ENCODE measurements around the gene OLFM4. TPM values are rescaled to one million over a fixed set of nuclear protein-coding genes. Genes with fewer than 3 reads are reported as not detected.

Gene OLFM4
- total and polyA plus RNA-seq, 11 donors, result 0.09 to 2.2 (median 0.42) TPM; not detected in 2

GRCh38 chr13:53088871-53089270, 60.3 kb downstream of the OLFM4 start:
- H3K9me3 ChIP-seq, result no peaks in the 10 kb centered on the region
- H3K4me1 ChIP-seq, result peaks cover 0 to 9% (median 1%) of the 10 kb centered on the region in 12 donors
- H3K27me3 ChIP-seq, result no peaks in the 10 kb centered on the region
- TF ChIP-seq POLR2A (IDR thresholded peaks at IDR 0.05) (no peak), CTCF (IDR thresholded peaks at IDR 0.05) (no peak)
- DNase-seq (no peak), ATAC-seq (no peak)
- intact Hi-C loops (cut with DNase I), result no loop called here
- 56 to 83% (median 73%) methylated on average over 3 of the region's 3 CpGs for WGBS, 4 donors
- no peak overlapping the region for H3K4me3 ChIP-seq
- H3K27ac ChIP-seq, result no peak overlapping the region
- no peaks in the 10 kb centered on the region for H3K36me3 ChIP-seq

- H3K4me3 ChIP-seq, result no peak overlapping the region
- 12 to 31% (median 26%) methylated on average over 1 of the region's 1 CpG for WGBS, 4 donors
- no peaks in the 10 kb centered on the region for H3K36me3 ChIP-seq
Measured at GRCh38 chr13:53089951-53090350, 61.3 kb downstream of the OLFM4 start.

GRCh38 chr13:53090461-53090860, 61.8 kb downstream of the OLFM4 start:
- WGBS, 4 donors, result 15 to 23% (median 19%) methylated on average over 3 of the region's 3 CpGs
- H3K36me3 ChIP-seq, result no peaks in the 10 kb centered on the region
- DNase-seq (no peak), ATAC-seq (no peak)
- no peak overlapping the region for H3K4me3 ChIP-seq
- H3K27me3 ChIP-seq, result no peaks in the 10 kb centered on the region
- no peak for TF ChIP-seq POLR2A (IDR thresholded peaks at IDR 0.05)
- TF ChIP-seq CTCF (IDR thresholded peaks at IDR 0.05), result no peak
- H3K9me3 ChIP-seq, result no peaks in the 10 kb centered on the region
- intact Hi-C loops (cut with DNase I), result no loop called here
- peaks cover 0 to 9% (median 1%) of the 10 kb centered on the region in 12 donors for H3K4me1 ChIP-seq
- H3K27ac ChIP-seq, result no peak overlapping the region

More at GRCh38 chr13:53089951-53090350, 61.3 kb downstream of the OLFM4 start:
- Histone ChIP-seq H3K9me3 (no peaks in the 10 kb centered on the region), H3K27ac (no peak overlapping the region), H3K27me3 (no peaks in the 10 kb centered on the region), H3K4me1 (peaks cover 0 to 9% (median 1%) of the 10 kb centered on the region in 12 donors)
- no peak for ATAC-seq
- no peak for DNase-seq
- TF ChIP-seq CTCF (IDR thresholded peaks at IDR 0.05) (no peak), POLR2A (IDR thresholded peaks at IDR 0.05) (no peak)
- intact Hi-C loops (cut with DNase I), result no loop called here

- WGBS, 4 donors, result 77 to 86% (median 81%) methylated on average over 2 of the region's 2 CpGs
- TF ChIP-seq POLR2A (IDR thresholded peaks at IDR 0.05) (no peak), CTCF (IDR thresholded peaks at IDR 0.05) (no peak)
- H3K27me3 ChIP-seq, result no peaks in the 10 kb centered on the region
- ATAC-seq (no peak), DNase-seq (no peak)
- intact Hi-C loops (cut with DNase I), result no loop called here
- no peaks in the 10 kb centered on the region for H3K36me3 ChIP-seq
- H3K9me3 ChIP-seq, result no peaks in the 10 kb centered on the region
- H3K4me3 ChIP-seq, result no peak overlapping the region
- no peak overlapping the region for H3K27ac ChIP-seq
- peaks cover 0 to 9% (median 1%) of the 10 kb centered on the region in 12 donors for H3K4me1 ChIP-seq
Measured at GRCh38 chr13:53092931-53093330, 64.3 kb downstream of the OLFM4 start.
